ENCODE data around the gene CFAP47. TPM values are rescaled to one million over a fixed set of nuclear protein-coding genes. Genes with fewer than 3 reads are reported as not detected.

Gene CFAP47
- total RNA-seq, 3 donors from 2014 or later, result under 0.01 to 0.16 TPM; not detected in 1

GRCh38 chrX:36241397-36241796, 321.9 kb downstream of the CFAP47 start:
- Histone ChIP-seq H3K27me3 (peaks cover 0 to 31% of the 10 kb centered on the region in 2 donors), H3K36me3 (no peaks in the 10 kb centered on the region), H3K4me3 (no peak overlapping the region), H3K9me3 (no peaks in the 10 kb centered on the region), H3K4me1 (no peaks in the 10 kb centered on the region), H3K27ac (no peak overlapping the region)
- no peak for TF ChIP-seq POLR2A (IDR thresholded peaks at IDR 0.05)
- no peak for TF ChIP-seq CTCF (IDR thresholded peaks at IDR 0.05)
- no peak for TF ChIP-seq POLR2AphosphoS5 (IDR thresholded peaks at IDR 0.05)
- DNase-seq (ENCODE audit: low spot score in 2 of 2), result no peak
- intact Hi-C loops (cut with DNase I; ENCODE audit: low total_unique reads), result no loop called here

DNA sequence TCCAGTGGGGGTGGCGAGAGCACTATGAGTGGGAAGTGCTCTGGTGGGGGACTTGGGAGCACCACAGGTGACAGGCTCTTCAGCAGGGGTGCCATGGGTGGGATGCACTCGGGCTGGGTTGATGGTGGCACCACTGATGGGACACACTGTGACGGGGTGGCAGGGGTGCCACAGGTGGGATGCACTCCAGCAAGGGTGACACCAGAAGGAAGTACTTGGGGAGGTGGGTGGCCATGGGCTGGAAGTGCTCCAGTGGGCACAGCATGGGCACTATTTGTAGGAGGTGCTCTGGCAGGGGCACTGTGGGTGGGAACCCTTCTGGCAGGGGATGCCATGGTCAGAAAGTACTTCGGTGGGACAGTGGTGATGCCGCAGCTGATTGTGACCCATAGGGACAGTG, 346.6 kb downstream of the CFAP47 start:
- intact Hi-C loops (cut with DNase I; ENCODE audit: low total_unique reads), result no loop called here
- TF ChIP-seq POLR2A (IDR thresholded peaks at IDR 0.05) (no peak), CTCF (IDR thresholded peaks at IDR 0.05) (no peak), POLR2AphosphoS5 (IDR thresholded peaks at IDR 0.05) (no peak)
- no peak for DNase-seq (ENCODE audit: low spot score in 2 of 2)

DNA sequence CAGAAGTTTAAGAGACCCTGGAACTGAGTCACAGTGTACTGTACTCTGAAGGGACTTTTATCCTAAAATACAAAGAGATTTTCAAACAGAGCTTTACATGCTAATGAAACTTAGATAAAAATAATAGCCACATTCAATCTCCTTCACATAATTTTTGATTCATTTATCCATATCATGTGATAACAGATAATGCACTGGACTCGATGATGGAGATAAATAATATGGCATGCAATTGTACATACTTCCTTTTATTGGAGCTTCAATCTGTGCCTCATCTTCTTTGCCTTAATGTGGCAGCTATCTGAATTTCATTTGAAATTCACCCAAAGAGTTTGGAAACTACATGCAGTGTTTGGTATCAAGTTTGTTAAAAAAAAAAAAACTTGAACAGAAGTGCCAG, 390.6 kb downstream of the CFAP47 start:
- Histone ChIP-seq H3K27ac (no peak overlapping the region), H3K27me3 (peaks cover 0 to 12% of the 10 kb centered on the region in 2 donors), H3K4me1 (no peaks in the 10 kb centered on the region), H3K9me3 (no peaks in the 10 kb centered on the region), H3K36me3 (no peaks in the 10 kb centered on the region), H3K4me3 (no peak overlapping the region)
- no peak for TF ChIP-seq POLR2AphosphoS5 (IDR thresholded peaks at IDR 0.05)
- no peak for TF ChIP-seq CTCF (IDR thresholded peaks at IDR 0.05)
- TF ChIP-seq POLR2A (IDR thresholded peaks at IDR 0.05), result no peak
- no peak for DNase-seq (ENCODE audit: low spot score in 2 of 2)
- intact Hi-C loops (cut with DNase I; ENCODE audit: low total_unique reads), result no loop called here

More for the DNA sequence above, 346.6 kb downstream of the CFAP47 start:
- H3K9me3 ChIP-seq, result no peaks in the 10 kb centered on the region
- H3K27ac ChIP-seq, result no peak overlapping the region
- H3K4me1 ChIP-seq, result no peaks in the 10 kb centered on the region
- H3K36me3 ChIP-seq, result no peaks in the 10 kb centered on the region
- H3K27me3 ChIP-seq, result peaks cover 0 to 18% of the 10 kb centered on the region in 2 donors
- no peak overlapping the region for H3K4me3 ChIP-seq

- no peak for TF ChIP-seq POLR2AphosphoS5 (IDR thresholded peaks at IDR 0.05)
- no peak for TF ChIP-seq POLR2A (IDR thresholded peaks at IDR 0.05)
- TF ChIP-seq CTCF (IDR thresholded peaks at IDR 0.05), result no peak
- Histone ChIP-seq H3K27ac (no peak overlapping the region), H3K36me3 (no peaks in the 10 kb centered on the region), H3K4me1 (no peaks in the 10 kb centered on the region), H3K9me3 (no peaks in the 10 kb centered on the region), H3K4me3 (no peak overlapping the region), H3K27me3 (peaks cover 0 to 12% of the 10 kb centered on the region in 2 donors)
- intact Hi-C loops (cut with DNase I; ENCODE audit: low total_unique reads), result no loop called here
- no peak for DNase-seq (ENCODE audit: low spot score in 2 of 2)
Observed at GRCh38 chrX:36314303-36314702, 394.8 kb downstream of the CFAP47 start.

GRCh38 chrX:36334572-36334971, 415.0 kb downstream of the CFAP47 start:
- H3K36me3 ChIP-seq, result no peaks in the 10 kb centered on the region
- DNase-seq (ENCODE audit: low spot score in 2 of 2), result no peak
- no peak overlapping the region for H3K27ac ChIP-seq
- H3K4me3 ChIP-seq, result no peak overlapping the region
- H3K27me3 ChIP-seq, result peaks cover 0 to 4% of the 10 kb centered on the region in 2 donors
- no peaks in the 10 kb centered on the region for H3K9me3 ChIP-seq
- intact Hi-C loops (cut with DNase I; ENCODE audit: low total_unique reads), result no loop called here
- TF ChIP-seq POLR2AphosphoS5 (IDR thresholded peaks at IDR 0.05) (no peak), CTCF (IDR thresholded peaks at IDR 0.05) (no peak), POLR2A (IDR thresholded peaks at IDR 0.05) (no peak)
- H3K4me1 ChIP-seq, result no peaks in the 10 kb centered on the region

Measured in breast epithelium (tissue), 4 donors.